ENCODE results near the gene NUDT3.
A peak's percentile ranks its signal among the peaks of the same experiment; 100 is the strongest.
"Not testable (repeated sequence)": the region's sequence is repeated elsewhere in the genome, so short reads cannot be mapped to it uniquely, and the experiment has no call there.

The NUDT3 gene

GRCh38 chr6:34259529-34260069, 132.9 kb downstream of the NUDT3 start:
- H3K27me3 Mint-ChIP-seq: no peaks in the 10 kb centered on the region
- ATAC-seq (replicated peaks) (no peak), DNase-seq (no peak)
- no peak overlapping the region for H3K27ac Mint-ChIP-seq
- H3K36me3 Mint-ChIP-seq: peaks cover 9 to 14% of the 10 kb centered on the region in 2 donors
- no peak overlapping the region for H3K4me3 Mint-ChIP-seq
- no peaks in the 10 kb centered on the region for H3K4me1 Mint-ChIP-seq
- H3K9me3 Mint-ChIP-seq: peaks cover 6% of the 10 kb centered on the region in 2 donors

GRCh38 chr6:34252395-34252794, 140.1 kb downstream of the NUDT3 start:
- ATAC-seq (replicated peaks); H3K27me3 Mint-ChIP-seq; H3K9me3 Mint-ChIP-seq; H3K36me3 Mint-ChIP-seq; DNase-seq: not testable (repeated sequence)
- Mint-ChIP-seq H3K4me1 (peaks cover 20 to 39% of the 10 kb centered on the region in 2 donors), H3K4me3 (peak overlapping the region in 1 of 2 donors; percentile 25), H3K27ac (peak overlapping the region; percentile 77)

GRCh38 chr6:34249469-34250261, 142.8 kb downstream of the NUDT3 start:
- Mint-ChIP-seq H3K27ac (peak overlapping the region; percentile 95), H3K4me1 (peaks cover 42 to 65% of the 10 kb centered on the region in 2 donors), H3K36me3 (peaks cover 11 to 20% of the 10 kb centered on the region in 2 donors), H3K9me3 (no peaks in the 10 kb centered on the region), H3K27me3 (no peaks in the 10 kb centered on the region), H3K4me3 (peak overlapping the region; percentile 90 to 97)
- DNase-seq: no peak
- peak; percentile 54 to 61 for ATAC-seq (replicated peaks)

GRCh38 chr6:34248727-34249468, 143.6 kb downstream of the NUDT3 start, which contains the start of gene SMIM29:
Gene SMIM29 (minus strand): TSS chr6:34249006. CDS start chr6:34247791, 1,215 bp downstream.
- H3K27me3 Mint-ChIP-seq: no peaks in the 10 kb centered on the region
- H3K36me3 Mint-ChIP-seq: peaks cover 14 to 27% of the 10 kb centered on the region in 2 donors
- peaks cover 47 to 73% of the 10 kb centered on the region in 2 donors for H3K4me1 Mint-ChIP-seq
- H3K27ac Mint-ChIP-seq: peak within 1 kb of the TSS; percentile 96
- peak within 1 kb of the TSS; percentile 90 to 97 for H3K4me3 Mint-ChIP-seq
- ATAC-seq (replicated peaks) (peak; percentile 80 to 86), DNase-seq (peak; percentile 94)
- no peaks in the 10 kb centered on the region for H3K9me3 Mint-ChIP-seq

GRCh38 chr6:34248198-34248726, 144.2 kb downstream of the NUDT3 start:
- no peaks in the 10 kb centered on the region for H3K27me3 Mint-ChIP-seq
- peaks cover 50 to 75% of the 10 kb centered on the region in 2 donors for H3K4me1 Mint-ChIP-seq
- H3K36me3 Mint-ChIP-seq: peaks cover 14 to 32% of the 10 kb centered on the region in 2 donors
- H3K9me3 Mint-ChIP-seq: no peaks in the 10 kb centered on the region
- ATAC-seq (replicated peaks): peak; percentile 35 to 41
- H3K27ac Mint-ChIP-seq: peak overlapping the region; percentile 96
- no peak for DNase-seq
- H3K4me3 Mint-ChIP-seq: peak overlapping the region; percentile 90 to 97

- Mint-ChIP-seq H3K36me3 (peaks cover 17 to 38% of the 10 kb centered on the region in 2 donors), H3K4me3 (peak overlapping the region; percentile 90 to 97), H3K27me3 (no peaks in the 10 kb centered on the region), H3K4me1 (peaks cover 53 to 75% of the 10 kb centered on the region in 2 donors), H3K27ac (peak overlapping the region; percentile 96), H3K9me3 (no peaks in the 10 kb centered on the region)
- ATAC-seq (replicated peaks) (no peak), DNase-seq (no peak)
Measured at GRCh38 chr6:34247481-34248197, 144.8 kb downstream of the NUDT3 start.

- Mint-ChIP-seq H3K4me3 (peak overlapping the region; percentile 5 to 33), H3K27me3 (no peaks in the 10 kb centered on the region), H3K9me3 (no peaks in the 10 kb centered on the region), H3K27ac (peak overlapping the region; percentile 96), H3K4me1 (peaks cover 55 to 78% of the 10 kb centered on the region in 2 donors), H3K36me3 (peaks cover 18 to 47% of the 10 kb centered on the region in 2 donors)
- DNase-seq (no peak), ATAC-seq (replicated peaks) (peak; percentile 20 to 28)
Measured at GRCh38 chr6:34246563-34247391, 145.7 kb downstream of the NUDT3 start.

- Mint-ChIP-seq H3K27me3 (no peaks in the 10 kb centered on the region), H3K4me3 (no peak overlapping the region), H3K4me1 (peaks cover 59 to 84% of the 10 kb centered on the region in 2 donors), H3K27ac (peak overlapping the region; percentile 69), H3K36me3 (peaks cover 20 to 52% of the 10 kb centered on the region in 2 donors), H3K9me3 (no peaks in the 10 kb centered on the region)
- ATAC-seq (replicated peaks) (no peak), DNase-seq (no peak)
Measured at GRCh38 chr6:34246249-34246562, 146.3 kb downstream of the NUDT3 start.

- peaks cover 24 to 56% of the 10 kb centered on the region in 2 donors for H3K36me3 Mint-ChIP-seq
- DNase-seq; H3K9me3 Mint-ChIP-seq; H3K27me3 Mint-ChIP-seq; ATAC-seq (replicated peaks): not testable (repeated sequence)
- H3K4me1 Mint-ChIP-seq: peaks cover 60 to 88% of the 10 kb centered on the region in 2 donors
- peak overlapping the region; percentile 83 for H3K27ac Mint-ChIP-seq
- H3K4me3 Mint-ChIP-seq: peak overlapping the region in 1 of 2 donors; percentile 51
Measured at GRCh38 chr6:34245761-34246140, 146.7 kb downstream of the NUDT3 start.

GRCh38 chr6:34245032-34245760, 147.3 kb downstream of the NUDT3 start:
- Mint-ChIP-seq H3K36me3 (peaks cover 27 to 61% of the 10 kb centered on the region in 2 donors), H3K4me1 (peaks cover 62 to 92% of the 10 kb centered on the region in 2 donors), H3K27ac (peak overlapping the region; percentile 83)
- not testable (repeated sequence) for ATAC-seq (replicated peaks); H3K4me3 Mint-ChIP-seq; H3K9me3 Mint-ChIP-seq; DNase-seq; H3K27me3 Mint-ChIP-seq

- Mint-ChIP-seq H3K27ac (peak overlapping the region; percentile 82), H3K4me3 (peak overlapping the region; percentile 23 to 59)
Measured at GRCh38 chr6:34243901-34244884, 148.3 kb downstream of the NUDT3 start.

More at GRCh38 chr6:34243901-34244884, 148.3 kb downstream of the NUDT3 start:
- Mint-ChIP-seq H3K36me3 (peaks cover 27 to 67% of the 10 kb centered on the region in 2 donors), H3K4me1 (peaks cover 61 to 93% of the 10 kb centered on the region in 2 donors), H3K27me3 (no peaks in the 10 kb centered on the region), H3K9me3 (no peaks in the 10 kb centered on the region)
- DNase-seq: no peak
- ATAC-seq (replicated peaks): no peak

Measured in stimulated activated naive B cell treated with anti-CD40 and anti-IgM and Interleukin-4, amounts not matched to agents 10 μg/mL and 1 μg/mL and 100 μg/mL, for 72 hours (primary cell).